ENCODE data around the gene SOBP. TPM values are rescaled to one million over a fixed set of nuclear protein-coding genes. Genes with fewer than 3 reads are reported as not detected.

The SOBP gene
- polyA plus RNA-seq, 1 donor (not counting 4 experiments of a cell fraction or from before 2014, with no cell fraction given): not detected

DNA sequence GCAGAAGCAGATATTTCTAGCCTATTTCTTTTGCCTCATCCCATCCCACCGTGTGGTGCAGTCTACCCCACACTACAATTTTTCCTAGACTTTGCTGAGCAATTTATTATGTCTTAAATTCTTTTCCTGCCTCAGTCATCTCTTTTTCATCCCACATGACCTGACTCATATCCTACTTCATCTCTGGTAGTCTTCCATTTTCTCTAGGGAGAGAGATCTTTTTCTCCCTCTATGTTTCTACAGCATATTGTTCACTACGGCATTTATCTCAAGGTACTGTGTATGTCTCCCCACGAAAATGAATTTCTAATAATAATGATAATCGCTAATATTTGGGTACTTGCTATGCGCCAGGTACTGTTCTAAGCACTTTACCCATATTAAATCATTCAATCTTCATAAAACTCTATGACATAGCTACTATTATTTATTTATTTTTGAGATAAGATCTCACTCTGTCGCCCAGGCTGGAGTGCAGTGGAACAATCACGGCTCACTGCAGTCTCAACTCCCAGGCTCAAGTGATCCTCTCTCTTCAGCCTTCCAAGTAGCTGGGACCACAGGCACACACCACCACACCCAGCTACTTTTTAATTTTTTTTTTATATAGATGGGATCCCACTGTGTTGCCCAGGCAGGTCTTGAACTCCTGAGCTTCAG is 46.2 kb upstream of the SOBP start:
- no peaks in the 10 kb centered on the region for H3K36me3 ChIP-seq (ENCODE audit: control insufficient read depth in 2 of 2, extremely low read depth in 1 of 2, insufficient read depth in 2 of 2, low read length in 2 of 2)
- TF ChIP-seq, protein P1, sequence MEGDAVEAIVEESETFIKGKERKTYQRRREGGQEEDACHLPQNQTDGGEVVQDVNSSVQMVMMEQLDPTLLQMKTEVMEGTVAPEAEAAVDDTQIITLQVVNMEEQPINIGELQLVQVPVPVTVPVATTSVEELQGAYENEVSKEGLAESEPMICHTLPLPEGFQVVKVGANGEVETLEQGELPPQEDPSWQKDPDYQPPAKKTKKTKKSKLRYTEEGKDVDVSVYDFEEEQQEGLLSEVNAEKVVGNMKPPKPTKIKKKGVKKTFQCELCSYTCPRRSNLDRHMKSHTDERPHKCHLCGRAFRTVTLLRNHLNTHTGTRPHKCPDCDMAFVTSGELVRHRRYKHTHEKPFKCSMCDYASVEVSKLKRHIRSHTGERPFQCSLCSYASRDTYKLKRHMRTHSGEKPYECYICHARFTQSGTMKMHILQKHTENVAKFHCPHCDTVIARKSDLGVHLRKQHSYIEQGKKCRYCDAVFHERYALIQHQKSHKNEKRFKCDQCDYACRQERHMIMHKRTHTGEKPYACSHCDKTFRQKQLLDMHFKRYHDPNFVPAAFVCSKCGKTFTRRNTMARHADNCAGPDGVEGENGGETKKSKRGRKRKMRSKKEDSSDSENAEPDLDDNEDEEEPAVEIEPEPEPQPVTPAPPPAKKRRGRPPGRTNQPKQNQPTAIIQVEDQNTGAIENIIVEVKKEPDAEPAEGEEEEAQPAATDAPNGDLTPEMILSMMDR (optimal IDR thresholded peaks at IDR 0.05 in 1 of 3, IDR thresholded peaks at IDR 0.05 in 1 of 3, conservative IDR thresholded peaks at IDR 0.05 in 1 of 3; ENCODE audit: extremely low read depth in 1 of 3, insufficient read depth in 2 of 3, low read length in 3 of 3): no peak
- TF ChIP-seq EZH2 (IDR thresholded peaks at IDR 0.05; ENCODE audit: low read length): no peak
- H3K4me1 ChIP-seq (ENCODE audit: control insufficient read depth, extremely low read depth, insufficient read depth, low read length): no peaks in the 10 kb centered on the region
- no peak overlapping the region for H3K4me2 ChIP-seq (ENCODE audit: control insufficient read depth, extremely low read depth, insufficient read depth, low read depth, low read length)
- H3K4me3 ChIP-seq (ENCODE audit: control insufficient read depth in 2 of 3, extremely low read depth in 1 of 3, insufficient read depth in 2 of 3, low read depth in 1 of 3, low read length in 3 of 3): no peak overlapping the region
- no peaks in the 10 kb centered on the region for H3K27me3 ChIP-seq (ENCODE audit: control insufficient read depth, extremely low read depth, insufficient read depth, low read length)
- H2AFZ ChIP-seq (ENCODE audit: control insufficient read depth, low read length): no peak overlapping the region
- no peaks in the 10 kb centered on the region for H3K9me1 ChIP-seq (ENCODE audit: control insufficient read depth, extremely low read depth, insufficient read depth, low read length)
- H3K9ac ChIP-seq (ENCODE audit: control insufficient read depth, extremely low read depth, insufficient read depth, low read length): no peak overlapping the region
- no peaks in the 10 kb centered on the region for H3K79me2 ChIP-seq (ENCODE audit: control insufficient read depth, insufficient read depth, low read length)
- no peak overlapping the region for H3K27ac ChIP-seq (ENCODE audit: control insufficient read depth, insufficient read depth, low read length)
- DNase-seq (ENCODE audit: low read depth, low spot score): no peak
- dilution Hi-C loops (cut with MboI; ENCODE audit: extremely low pct_ligation_motif_present, low sequenced_read_pairs): no loop called here
- no peaks in the 10 kb centered on the region for H3K9me3 ChIP-seq (ENCODE audit: control insufficient read depth, low read depth, low read length)
- no peak for FAIRE-seq
- no peaks in the 10 kb centered on the region for H4K20me1 ChIP-seq (ENCODE audit: control insufficient read depth, extremely low read depth, insufficient read depth, low read length)

DNA sequence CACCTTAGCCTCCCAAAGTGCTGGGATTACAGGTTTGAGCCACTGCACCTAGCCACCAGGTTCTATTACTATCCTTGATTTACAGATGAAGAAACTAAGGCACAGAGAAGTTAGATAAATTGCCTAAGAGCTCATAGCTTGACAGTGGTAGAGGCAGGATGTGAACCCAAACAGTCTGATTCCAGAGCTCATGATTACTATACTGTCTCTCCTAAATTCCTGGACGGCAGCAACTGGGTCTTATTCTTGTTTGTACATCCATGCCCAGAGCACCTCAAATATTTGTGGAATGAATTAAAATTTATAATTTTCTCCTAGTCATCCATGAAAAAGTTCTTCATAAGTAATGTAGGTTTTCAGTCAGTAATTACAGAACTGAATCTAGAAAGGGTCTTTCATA is 45.6 kb upstream of the SOBP start:
- Histone ChIP-seq H3K27me3 (ENCODE audit: control insufficient read depth, extremely low read depth, insufficient read depth, low read length) (no peaks in the 10 kb centered on the region), H3K36me3 (ENCODE audit: control insufficient read depth in 2 of 2, extremely low read depth in 1 of 2, insufficient read depth in 2 of 2, low read length in 2 of 2) (no peaks in the 10 kb centered on the region), H3K9ac (ENCODE audit: control insufficient read depth, extremely low read depth, insufficient read depth, low read length) (no peak overlapping the region), H3K4me1 (ENCODE audit: control insufficient read depth, extremely low read depth, insufficient read depth, low read length) (no peaks in the 10 kb centered on the region), H4K20me1 (ENCODE audit: control insufficient read depth, extremely low read depth, insufficient read depth, low read length) (no peaks in the 10 kb centered on the region), H3K9me1 (ENCODE audit: control insufficient read depth, extremely low read depth, insufficient read depth, low read length) (no peaks in the 10 kb centered on the region), H3K4me2 (ENCODE audit: control insufficient read depth, extremely low read depth, insufficient read depth, low read depth, low read length) (no peak overlapping the region), H3K27ac (ENCODE audit: control insufficient read depth, insufficient read depth, low read length) (no peak overlapping the region), H3K9me3 (ENCODE audit: control insufficient read depth, low read depth, low read length) (no peaks in the 10 kb centered on the region), H3K4me3 (ENCODE audit: control insufficient read depth in 2 of 3, extremely low read depth in 1 of 3, insufficient read depth in 2 of 3, low read depth in 1 of 3, low read length in 3 of 3) (no peak overlapping the region), H2AFZ (ENCODE audit: control insufficient read depth, low read length) (no peak overlapping the region), H3K79me2 (ENCODE audit: control insufficient read depth, insufficient read depth, low read length) (no peaks in the 10 kb centered on the region)
- FAIRE-seq (no peak), DNase-seq (ENCODE audit: low read depth, low spot score) (no peak)
- TF ChIP-seq, protein P1 (optimal IDR thresholded peaks at IDR 0.05 in 1 of 3, IDR thresholded peaks at IDR 0.05 in 1 of 3, conservative IDR thresholded peaks at IDR 0.05 in 1 of 3; ENCODE audit: extremely low read depth in 1 of 3, insufficient read depth in 2 of 3, low read length in 3 of 3): no peak
- no peak for TF ChIP-seq EZH2 (IDR thresholded peaks at IDR 0.05; ENCODE audit: low read length)
- dilution Hi-C loops (cut with MboI; ENCODE audit: extremely low pct_ligation_motif_present, low sequenced_read_pairs): no loop called here
